IPS-15b (cell line): ENCODE results near the gene AP3B1.

Source experiments
- H3K27me3 ChIP-seq: one replicate; pipeline ENCODE4 v1.6.1; 2013; ENCODE audit warnings: low read length; ENCODE audit not compliant: control insufficient read depth, insufficient read depth
- H3K36me3 ChIP-seq: one replicate; pipeline ENCODE4 v1.6.1; 2013; ENCODE audit warnings: low read length; ENCODE audit not compliant: control insufficient read depth, insufficient read depth
- H3K4me1 ChIP-seq: one replicate; pipeline ENCODE4 v1.6.1; 2013; ENCODE audit warnings: mild to moderate bottlenecking, low read length; ENCODE audit not compliant: control insufficient read depth, insufficient read depth
- H3K4me3 ChIP-seq: one replicate; pipeline ENCODE4 v1.5.1; 2013; ENCODE audit warnings: low read depth, low read length
- H3K9ac ChIP-seq: one replicate; pipeline ENCODE4 v1.6.1; 2013; ENCODE audit warnings: low read depth, mild to moderate bottlenecking, low read length
- H3K9me3 ChIP-seq: one replicate; pipeline ENCODE4 v1.6.1; 2013; ENCODE audit warnings: mild to moderate bottlenecking, low read length; ENCODE audit not compliant: control insufficient read depth, insufficient read depth

Gene AP3B1

DNA sequence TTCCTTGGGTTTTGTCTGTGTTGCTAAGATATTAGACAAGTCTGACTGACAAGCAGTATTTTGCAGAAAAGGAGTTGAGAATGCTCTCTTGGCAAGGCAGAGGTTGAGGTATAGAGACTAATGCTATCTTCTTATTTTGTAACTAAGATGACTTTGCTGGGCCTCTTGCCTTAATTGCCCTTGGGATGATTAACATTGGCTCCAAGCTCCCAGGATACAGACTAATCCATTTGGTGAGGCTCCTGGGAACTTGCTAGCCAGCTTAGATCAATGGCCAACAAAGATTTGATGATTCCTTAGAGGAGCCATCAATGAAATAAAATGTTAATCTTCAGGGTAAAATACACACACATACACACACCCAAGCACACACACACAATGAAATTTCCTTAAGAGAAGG, 28.7 kb upstream of the AP3B1 start:
- Histone ChIP-seq H3K9me3 (no peaks in the 10 kb centered on the region), H3K9ac (no peak overlapping the region), H3K4me1 (peaks cover 3% of the 10 kb centered on the region), H3K36me3 (no peaks in the 10 kb centered on the region), H3K27me3 (no peaks in the 10 kb centered on the region), H3K4me3 (no peak overlapping the region)

DNA sequence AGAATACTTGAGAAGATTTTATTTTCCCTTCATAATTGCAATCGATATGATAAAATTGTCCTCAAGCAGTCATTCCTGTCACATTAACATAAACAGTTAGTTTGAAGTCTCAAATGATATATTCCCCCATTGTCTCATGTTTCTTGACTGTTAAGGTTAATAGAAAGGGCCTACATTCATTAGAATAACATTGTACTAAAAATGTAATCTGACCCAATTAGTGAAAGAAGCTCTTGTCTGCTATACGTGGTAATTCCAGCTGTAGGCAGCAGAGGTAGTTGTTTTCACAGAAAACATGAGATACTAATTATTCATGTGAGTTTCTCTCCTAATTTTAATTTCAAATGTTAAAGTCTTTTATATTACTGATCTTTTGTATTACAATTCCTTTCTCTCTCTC, 25.9 kb upstream of the AP3B1 start:
- Histone ChIP-seq H3K4me3 (no peak overlapping the region), H3K9ac (no peak overlapping the region), H3K36me3 (no peaks in the 10 kb centered on the region), H3K9me3 (no peaks in the 10 kb centered on the region), H3K27me3 (no peaks in the 10 kb centered on the region), H3K4me1 (peaks cover 3% of the 10 kb centered on the region)

DNA sequence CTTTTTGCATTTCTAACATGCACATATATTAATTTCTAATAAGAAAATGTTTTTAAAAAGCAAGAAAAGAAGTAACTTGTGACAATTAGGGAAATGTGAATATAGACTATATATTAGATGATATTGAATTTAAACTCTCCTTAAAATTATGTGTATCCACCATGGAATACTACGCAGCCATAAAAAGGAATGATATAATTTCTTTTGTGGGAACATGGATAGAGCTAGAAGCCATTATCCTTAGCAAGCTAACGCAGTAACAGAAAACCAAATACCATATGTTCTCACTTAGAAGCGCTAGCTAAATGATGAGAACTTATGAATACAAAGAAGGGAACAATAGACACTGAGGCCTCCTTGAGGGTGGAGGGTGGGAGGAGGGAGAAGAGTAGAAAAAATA, 23.8 kb upstream of the AP3B1 start:
- H3K4me1 ChIP-seq: peaks cover 3% of the 10 kb centered on the region
- no peak overlapping the region for H3K9ac ChIP-seq
- H3K27me3 ChIP-seq: no peaks in the 10 kb centered on the region
- no peaks in the 10 kb centered on the region for H3K9me3 ChIP-seq
- H3K4me3 ChIP-seq: no peak overlapping the region
- no peaks in the 10 kb centered on the region for H3K36me3 ChIP-seq

DNA sequence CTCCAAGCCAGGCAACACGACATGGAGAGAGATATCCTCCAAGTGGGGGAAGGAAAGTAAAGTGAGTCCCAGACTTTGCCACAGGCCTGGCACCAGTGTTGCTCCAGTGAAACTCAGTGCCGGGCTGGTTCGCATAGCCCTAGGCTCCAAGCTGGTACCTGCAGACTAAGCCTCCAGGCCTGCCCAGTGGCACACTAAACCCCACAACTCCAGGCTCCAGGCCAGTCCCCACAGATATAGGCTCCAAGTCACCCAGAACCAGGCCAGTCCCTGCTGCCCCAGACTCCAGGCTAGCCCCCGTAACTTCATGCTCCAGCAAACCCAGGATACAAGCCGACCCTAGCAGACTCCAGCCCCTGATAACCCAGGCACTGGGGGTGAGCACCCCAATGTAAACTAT, 23.0 kb upstream of the AP3B1 start:
- Histone ChIP-seq H3K9ac (no peak overlapping the region), H3K4me3 (no peak overlapping the region), H3K4me1 (peaks cover 3% of the 10 kb centered on the region), H3K36me3 (no peaks in the 10 kb centered on the region), H3K27me3 (no peaks in the 10 kb centered on the region), H3K9me3 (no peaks in the 10 kb centered on the region)

DNA sequence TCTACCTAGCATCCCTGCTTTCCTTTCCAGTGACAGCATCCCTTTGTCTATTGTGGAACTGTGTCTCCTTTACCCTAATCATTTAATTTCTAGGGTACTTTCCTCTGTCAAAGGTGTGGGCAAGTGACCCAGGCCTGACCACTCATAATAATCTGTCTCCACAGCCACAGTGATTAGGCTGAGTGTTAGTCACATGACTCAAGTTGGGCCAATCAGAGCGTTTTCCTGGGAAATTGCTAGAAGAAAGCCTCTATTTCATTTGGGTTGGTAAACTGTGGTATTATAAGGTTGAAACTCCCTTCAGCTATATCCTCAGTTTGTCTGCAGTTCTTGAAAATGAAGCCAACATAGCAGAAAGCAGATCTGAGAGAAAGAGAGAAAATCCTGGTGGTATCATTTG, 14.2 kb upstream of the AP3B1 start:
- no peak overlapping the region for H3K4me3 ChIP-seq
- no peaks in the 10 kb centered on the region for H3K4me1 ChIP-seq
- no peaks in the 10 kb centered on the region for H3K36me3 ChIP-seq
- no peaks in the 10 kb centered on the region for H3K27me3 ChIP-seq
- H3K9ac ChIP-seq: no peak overlapping the region
- H3K9me3 ChIP-seq: no peaks in the 10 kb centered on the region

DNA sequence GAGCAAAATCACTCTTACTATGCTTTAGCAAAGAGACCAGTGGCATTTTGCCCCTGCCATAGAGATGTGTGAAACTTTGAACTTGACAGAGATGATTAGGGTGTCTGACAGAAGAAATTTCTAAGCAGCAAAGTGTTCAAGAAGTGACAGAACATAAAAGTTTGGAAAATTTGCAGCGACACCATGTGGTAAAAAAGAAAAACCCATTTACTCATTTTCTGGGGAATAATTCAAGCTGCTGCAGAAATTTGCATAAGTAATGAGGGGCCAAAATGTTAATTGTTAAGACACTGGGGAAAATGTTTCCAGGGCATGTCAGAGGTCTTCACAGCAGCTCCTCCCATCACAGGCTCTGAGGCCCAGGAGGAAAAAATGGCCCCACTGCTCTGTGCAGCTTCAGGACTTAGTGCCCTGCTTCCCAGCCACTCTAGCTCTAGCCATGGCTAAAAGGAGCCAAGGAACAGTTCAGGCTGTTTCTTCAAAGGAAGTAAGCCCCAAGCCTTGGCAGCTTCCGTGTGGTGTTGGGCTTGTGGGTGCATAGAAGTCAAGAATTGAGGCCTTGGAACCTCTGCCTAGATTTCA, 6.1 kb upstream of the AP3B1 start:
- Histone ChIP-seq H3K9me3 (no peaks in the 10 kb centered on the region), H3K4me1 (no peaks in the 10 kb centered on the region), H3K9ac (no peak overlapping the region), H3K27me3 (no peaks in the 10 kb centered on the region), H3K36me3 (no peaks in the 10 kb centered on the region), H3K4me3 (no peak overlapping the region)

DNA sequence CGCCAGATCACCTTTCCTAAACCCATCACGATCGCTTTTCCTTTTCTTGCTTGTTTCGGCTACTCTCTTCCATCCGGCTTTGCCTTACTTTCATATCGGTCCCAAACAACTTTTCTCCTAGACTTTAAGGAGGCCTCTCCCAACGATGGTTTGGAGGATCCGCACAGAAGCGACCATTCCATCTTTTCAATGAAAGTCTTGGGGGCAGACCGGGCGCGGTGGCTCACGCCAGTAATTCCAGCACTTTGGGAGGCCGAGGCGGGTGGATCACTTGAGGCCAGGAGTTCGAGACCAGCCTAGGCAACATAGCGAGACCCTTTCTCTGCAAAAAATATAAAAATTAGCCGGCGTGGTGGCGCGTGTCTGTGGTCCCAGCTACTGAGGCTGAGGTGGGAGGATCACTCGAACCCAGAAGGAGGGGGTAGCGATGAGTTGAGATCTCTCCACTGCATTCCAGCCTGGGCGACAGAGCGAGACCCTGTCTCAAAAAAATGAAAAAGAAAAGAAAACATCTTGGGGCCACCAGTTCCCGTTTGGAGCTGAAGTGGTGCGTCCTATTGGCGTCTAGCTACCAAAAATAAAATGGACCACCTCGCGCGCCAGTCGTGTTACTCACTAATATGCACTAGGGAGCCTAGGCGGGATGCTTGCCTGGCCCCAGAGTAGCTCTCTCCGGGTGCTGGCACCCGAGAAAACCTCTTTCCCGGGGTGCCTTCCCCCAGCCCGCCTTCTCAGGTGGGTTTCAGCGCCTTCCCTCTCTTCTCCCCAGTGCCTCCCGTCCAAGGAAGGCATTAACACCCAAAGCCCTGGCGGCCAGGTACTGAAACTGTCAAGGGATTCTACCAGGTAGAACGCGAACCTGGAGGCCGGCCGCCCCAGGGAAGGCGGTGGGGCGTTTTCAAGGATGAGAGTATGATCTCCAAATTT, 800 bp upstream of the AP3B1 start:
- H3K9me3 ChIP-seq: no peaks in the 10 kb centered on the region
- H3K27me3 ChIP-seq: no peaks in the 10 kb centered on the region
- H3K4me1 ChIP-seq: no peaks in the 10 kb centered on the region
- peak overlapping the region; percentile 49 for H3K9ac ChIP-seq
- H3K36me3 ChIP-seq: no peaks in the 10 kb centered on the region
- H3K4me3 ChIP-seq: peak overlapping the region; percentile 94

DNA sequence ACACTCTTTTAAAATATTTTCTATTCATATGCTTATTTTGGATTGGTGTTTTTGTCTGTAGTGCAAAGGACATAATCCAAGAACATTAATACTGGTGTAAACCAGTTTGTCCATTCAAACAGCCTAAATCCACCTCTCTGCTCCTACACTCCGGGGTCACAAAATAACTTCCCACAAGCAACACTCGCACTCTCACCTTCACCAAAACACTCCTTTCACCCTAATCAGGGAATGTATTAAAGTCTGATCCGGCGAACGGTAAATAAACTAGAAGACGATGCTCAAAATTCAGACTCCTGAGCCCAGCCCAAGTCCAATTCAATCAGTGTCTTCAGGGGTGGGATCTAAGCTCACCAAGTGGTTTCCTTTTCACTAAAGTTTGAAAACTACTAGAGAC, 649 bp downstream of the AP3B1 start:
- H3K9ac ChIP-seq: peak overlapping the region; percentile 85
- H3K36me3 ChIP-seq: no peaks in the 10 kb centered on the region
- peaks cover 4% of the 10 kb centered on the region for H3K4me1 ChIP-seq
- no peaks in the 10 kb centered on the region for H3K9me3 ChIP-seq
- no peaks in the 10 kb centered on the region for H3K27me3 ChIP-seq
- H3K4me3 ChIP-seq: peak overlapping the region; percentile 94

DNA sequence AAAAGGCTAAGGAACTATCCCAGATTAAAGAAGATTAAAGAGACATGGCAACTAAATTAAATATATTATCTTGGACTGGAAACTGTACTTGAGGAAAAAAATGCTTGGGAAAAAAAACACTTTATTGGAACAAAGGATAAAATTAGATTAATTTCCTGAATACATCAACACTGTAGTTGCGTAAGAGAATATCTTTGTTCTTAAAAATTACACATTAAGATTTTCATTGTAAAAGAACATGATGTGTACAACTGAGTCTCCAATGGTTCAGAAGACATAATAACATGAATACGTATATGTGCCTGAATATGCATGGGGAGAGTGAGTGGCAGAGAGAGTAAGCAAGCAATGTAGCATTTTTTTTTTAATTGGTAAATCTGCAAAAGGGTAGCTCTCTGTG, 2.8 kb downstream of the AP3B1 start:
- no peak overlapping the region for H3K4me3 ChIP-seq
- peaks cover 10% of the 10 kb centered on the region for H3K4me1 ChIP-seq
- no peaks in the 10 kb centered on the region for H3K9me3 ChIP-seq
- H3K36me3 ChIP-seq: no peaks in the 10 kb centered on the region
- no peak overlapping the region for H3K9ac ChIP-seq
- no peaks in the 10 kb centered on the region for H3K27me3 ChIP-seq

DNA sequence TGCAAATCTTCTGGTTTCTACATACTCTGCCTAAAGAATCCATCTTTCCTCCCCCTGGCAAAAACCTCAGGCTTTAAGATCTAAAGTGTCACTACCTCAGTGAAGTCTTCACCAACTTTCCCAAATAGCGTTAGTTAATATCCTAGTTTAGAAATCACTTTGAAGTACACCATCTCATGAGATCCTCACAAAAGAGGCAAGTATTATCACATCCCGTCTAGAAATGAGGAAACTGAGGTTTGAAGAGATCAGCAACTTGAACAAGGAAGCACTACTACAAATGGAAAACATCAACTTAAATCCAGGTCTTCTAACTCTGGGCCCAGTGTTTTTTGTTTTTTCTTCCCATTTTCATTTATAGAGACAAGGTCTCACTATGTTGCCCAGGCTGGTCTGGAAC, 4.6 kb downstream of the AP3B1 start:
- no peak overlapping the region for H3K9ac ChIP-seq
- no peak overlapping the region for H3K4me3 ChIP-seq
- no peaks in the 10 kb centered on the region for H3K9me3 ChIP-seq
- no peaks in the 10 kb centered on the region for H3K27me3 ChIP-seq
- H3K36me3 ChIP-seq: no peaks in the 10 kb centered on the region
- H3K4me1 ChIP-seq: peaks cover 10% of the 10 kb centered on the region

DNA sequence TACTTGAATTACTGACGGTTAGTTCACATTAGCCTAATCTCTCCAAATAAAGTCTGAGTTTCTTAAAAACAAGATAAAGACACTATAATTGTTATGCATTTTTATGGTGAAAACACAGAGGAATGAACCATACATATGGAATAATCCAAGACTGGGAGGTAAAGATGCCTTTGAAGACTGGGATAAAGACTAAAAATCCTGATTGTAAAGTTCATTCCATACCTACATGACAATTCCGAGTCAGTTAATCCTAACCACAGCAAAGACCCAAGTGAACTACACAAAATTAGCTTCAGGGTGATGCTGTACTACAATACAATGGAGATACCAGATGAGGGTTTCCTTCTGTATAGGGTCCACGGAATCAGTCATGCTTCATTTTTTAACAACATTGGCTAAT, 6.3 kb downstream of the AP3B1 start:
- Histone ChIP-seq H3K4me1 (peaks cover 10% of the 10 kb centered on the region), H3K4me3 (no peak overlapping the region), H3K9ac (no peak overlapping the region), H3K27me3 (no peaks in the 10 kb centered on the region), H3K9me3 (no peaks in the 10 kb centered on the region), H3K36me3 (no peaks in the 10 kb centered on the region)

DNA sequence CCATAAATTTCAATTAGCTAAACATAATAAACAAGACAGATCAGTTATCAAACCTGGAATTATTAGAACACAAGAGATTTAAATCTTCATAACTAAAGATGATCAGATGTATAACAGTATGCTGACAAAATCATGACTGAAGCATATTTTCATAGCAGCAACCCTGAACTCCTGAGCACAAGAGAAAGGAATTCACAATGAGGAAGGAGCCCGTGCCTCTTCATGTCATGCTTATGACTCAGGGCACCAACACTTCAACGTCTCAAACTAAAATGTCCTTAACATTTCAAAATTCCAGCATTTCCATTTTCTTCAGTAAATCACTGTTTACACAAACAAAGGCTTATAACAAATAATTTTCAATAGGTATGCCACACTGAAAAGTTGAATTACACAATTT, 6.7 kb downstream of the AP3B1 start:
- Histone ChIP-seq H3K27me3 (no peaks in the 10 kb centered on the region), H3K4me1 (peaks cover 10% of the 10 kb centered on the region), H3K9ac (no peak overlapping the region)

More for the DNA sequence above, 6.7 kb downstream of the AP3B1 start:
- no peaks in the 10 kb centered on the region for H3K36me3 ChIP-seq
- no peak overlapping the region for H3K4me3 ChIP-seq
- no peaks in the 10 kb centered on the region for H3K9me3 ChIP-seq
